ENCODE results near the gene OR2B6. TPM values are rescaled to one million over a fixed set of nuclear protein-coding genes. Genes with fewer than 3 reads are reported as not detected.

Gene OR2B6
- total and polyA plus RNA-seq, 8 donors, result not detected

DNA sequence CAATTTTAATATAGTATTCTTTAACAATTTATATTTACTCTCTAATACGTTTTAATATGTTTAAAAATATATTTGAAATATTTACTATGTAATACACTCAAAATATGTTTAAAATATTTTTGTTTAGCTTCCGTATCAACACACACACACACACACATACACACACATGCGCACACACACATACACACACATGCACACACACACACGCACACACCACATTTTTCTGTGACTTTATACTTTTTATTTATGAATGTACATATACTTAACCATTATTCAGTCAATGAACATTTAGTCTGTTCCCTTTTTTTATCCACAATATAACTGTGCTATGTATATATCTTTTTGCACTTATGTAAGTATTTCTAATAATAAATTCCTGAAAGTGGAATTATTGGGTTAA, 15.7 kb downstream of the OR2B6 start:
- FAIRE-seq (no peak), ATAC-seq (no peak), DNase-seq (no peak)
- H3K27me3 ChIP-seq, result peaks cover 0 to 3% (median 0%) of the 10 kb centered on the region in 4 donors
- WGBS, 2 donors, result 62 to 69% methylated on average over 4 of the region's 4 CpGs
- no peaks in the 10 kb centered on the region for H3K4me1 ChIP-seq
- TF ChIP-seq CTCF (IDR thresholded peaks at IDR 0.05), result no peak
- intact Hi-C loops (cut with DNase I), result no loop called here
- no peaks in the 10 kb centered on the region for H3K36me3 ChIP-seq
- no peak overlapping the region for H3K4me3 ChIP-seq
- no peak overlapping the region for H3K27ac ChIP-seq
- no peaks in the 10 kb centered on the region for H3K9me3 ChIP-seq

DNA sequence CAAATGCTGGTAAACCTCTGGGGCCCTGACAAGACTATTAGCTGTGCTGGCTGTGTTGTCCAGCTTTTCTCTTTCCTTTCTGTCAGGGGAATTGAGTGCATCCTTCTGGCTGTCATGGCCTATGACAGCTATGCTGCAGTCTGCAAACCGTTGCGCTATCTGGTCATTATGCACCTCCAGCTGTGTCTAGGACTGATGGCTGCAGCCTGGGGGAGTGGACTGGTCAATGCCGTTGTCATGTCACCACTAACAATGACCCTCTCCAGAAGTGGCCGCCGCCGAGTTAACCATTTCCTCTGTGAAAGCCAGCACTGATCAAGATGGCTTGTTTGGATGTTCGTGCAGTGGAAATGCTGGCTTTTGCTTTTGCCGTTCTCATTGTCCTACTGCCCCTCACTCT, 20.3 kb downstream of the OR2B6 start:
- FAIRE-seq, result no peak
- H3K4me1 ChIP-seq, result no peaks in the 10 kb centered on the region

GRCh38 chr6:27978705-27979104, 21.7 kb downstream of the OR2B6 start:
- Histone ChIP-seq H3K9me3 (no peaks in the 10 kb centered on the region), H3K4me3 (no peak overlapping the region), H3K27me3 (peaks cover 0 to 5% (median 0%) of the 10 kb centered on the region in 4 donors), H3K36me3 (no peaks in the 10 kb centered on the region), H3K27ac (no peak overlapping the region), H3K4me1 (no peaks in the 10 kb centered on the region)
- ATAC-seq (no peak), FAIRE-seq (no peak), DNase-seq (no peak)
- intact Hi-C loops (cut with DNase I), result no loop called here
- no peak for TF ChIP-seq CTCF (IDR thresholded peaks at IDR 0.05)

More for the DNA sequence above, 20.3 kb downstream of the OR2B6 start:
- Histone ChIP-seq H3K27me3 (peaks cover 0 to 5% (median 0%) of the 10 kb centered on the region in 4 donors), H3K4me3 (no peak overlapping the region), H3K36me3 (no peaks in the 10 kb centered on the region), H3K27ac (no peak overlapping the region), H3K9me3 (no peaks in the 10 kb centered on the region)
- 39 to 40% methylated on average over 8 of the region's 8 CpGs for WGBS, 2 donors
- TF ChIP-seq CTCF (IDR thresholded peaks at IDR 0.05), result no peak
- intact Hi-C loops (cut with DNase I), result no loop called here
- DNase-seq, result no peak
- ATAC-seq, result no peak

GRCh38 chr6:27980111-27980510, 23.1 kb downstream of the OR2B6 start:
- TF ChIP-seq CTCF (IDR thresholded peaks at IDR 0.05), result no peak
- no peaks in the 10 kb centered on the region for H3K36me3 ChIP-seq
- H3K4me1 ChIP-seq, result no peaks in the 10 kb centered on the region
- H3K4me3 ChIP-seq, result no peak overlapping the region
- peaks cover 0 to 5% (median 0%) of the 10 kb centered on the region in 4 donors for H3K27me3 ChIP-seq
- WGBS, 2 donors, result 31 to 36% methylated on average over 1 of the region's 1 CpG
- H3K9me3 ChIP-seq, result no peaks in the 10 kb centered on the region
- DNase-seq (no peak), ATAC-seq (no peak), FAIRE-seq (no peak)
- intact Hi-C loops (cut with DNase I), result no loop called here
- H3K27ac ChIP-seq, result no peak overlapping the region

DNA sequence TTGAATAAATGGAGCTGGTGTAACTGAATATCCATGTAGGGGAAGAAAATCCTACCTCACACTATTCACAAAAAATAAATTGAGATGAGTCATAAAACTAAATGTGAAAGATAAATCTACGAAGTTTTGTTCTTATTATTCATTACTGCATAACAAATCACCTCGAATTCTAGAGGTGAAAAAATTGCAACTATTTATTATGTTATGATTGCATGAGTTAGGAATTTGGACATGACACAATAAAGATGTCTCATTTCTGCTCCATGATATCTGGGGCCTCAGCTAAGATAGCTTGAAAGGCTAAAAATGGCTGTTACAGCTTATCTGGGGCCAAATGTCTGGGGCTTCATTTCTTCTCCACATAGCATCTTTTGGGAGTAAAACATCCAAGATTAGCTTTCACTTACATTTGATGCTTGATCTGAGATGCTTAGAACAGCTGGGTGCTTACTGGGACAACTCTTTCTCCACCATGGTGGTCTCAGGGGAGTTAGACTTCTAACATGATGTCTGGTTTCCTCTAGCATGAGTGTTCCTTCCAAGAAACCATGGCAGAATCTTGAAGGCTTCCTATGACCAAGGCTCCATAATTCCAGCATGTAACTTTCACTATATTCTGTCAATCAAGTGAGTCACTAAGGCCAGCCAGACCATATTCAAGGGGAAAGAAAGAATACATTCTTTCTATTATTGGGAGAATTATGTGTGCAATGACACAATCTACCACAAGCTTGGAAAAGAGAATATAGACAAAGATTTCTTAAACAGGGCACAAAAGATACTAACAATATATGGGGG, 30.1 kb downstream of the OR2B6 start:
- intact Hi-C loops (cut with DNase I), result no loop called here
- peaks cover 0 to 14% (median 1%) of the 10 kb centered on the region in 4 donors for H3K27me3 ChIP-seq
- no peaks in the 10 kb centered on the region for H3K4me1 ChIP-seq
- no peak for DNase-seq
- H3K9me3 ChIP-seq, result no peaks in the 10 kb centered on the region
- H3K4me3 ChIP-seq, result no peak overlapping the region
- TF ChIP-seq CTCF (IDR thresholded peaks at IDR 0.05), result no peak
- no peak overlapping the region for H3K27ac ChIP-seq
- no peak for ATAC-seq
- no peak for FAIRE-seq
- no peaks in the 10 kb centered on the region for H3K36me3 ChIP-seq
- 24 to 26% methylated on average over 2 of the region's 2 CpGs for WGBS, 2 donors
